Type B pancreatic cell (in vitro differentiated cells): ENCODE results near the gene SHISA5. TPM values are rescaled to one million over a fixed set of nuclear protein-coding genes. Genes with fewer than 3 reads are reported as not detected.
"Not testable (repeated sequence)": the region's sequence is repeated elsewhere in the genome, so short reads cannot be mapped to it uniquely, and the experiment has no call there.

Experiments
- DNase-seq: peaks from one replicate; pipeline ENCODE4 v3.0.0; 2021; ENCODE audit warnings: mixed read lengths; ENCODE audit not compliant: unreplicated experiment; ENCODE audit errors: extremely low spot score
- H3K27ac Mint-ChIP-seq: 2 replicates; pipeline ENCODE4 v1.8.0; 2021; ENCODE audit warnings: mild to moderate bottlenecking, mixed read lengths
- H3K27me3 Mint-ChIP-seq: 2 replicates; pipeline ENCODE4 v1.8.0; 2021; ENCODE audit warnings: mixed read lengths
- H3K36me3 Mint-ChIP-seq: 2 replicates; pipeline ENCODE4 v1.8.0; 2021; ENCODE audit warnings: mixed read lengths
- H3K4me1 Mint-ChIP-seq: one replicate; pipeline ENCODE4 v1.8.0; 2021; ENCODE audit warnings: mixed read lengths; ENCODE audit not compliant: unreplicated experiment
- H3K4me3 Mint-ChIP-seq: 2 replicates; pipeline ENCODE4 v1.8.0; 2021; ENCODE audit warnings: mild to moderate bottlenecking, mixed read lengths
- H3K9me3 Mint-ChIP-seq: 2 replicates; pipeline ENCODE4 v1.8.0; 2021; ENCODE audit warnings: mixed read lengths
- CTCF ChIP-seq: fragments of 200-600 bp; sonication (generic); conservative IDR thresholded peaks from 2 replicates; pipeline ENCODE4 v1.5.0; 2021; ENCODE audit warnings: antibody characterized with exemption, mild to moderate bottlenecking
- total RNA-seq: library from RNA; stranded (reverse); gene quantifications from 2 replicates; pipeline ENCODE4 v1.2.1, GENCODE V29; 2021; ENCODE audit warnings: low replicate concordance

Gene SHISA5
- total RNA-seq, 1 donor from 2014 or later, result 162 TPM

- Mint-ChIP-seq H3K36me3 (no peaks in the 10 kb centered on the region), H3K4me1 (peaks cover 6% of the 10 kb centered on the region), H3K9me3 (no peaks in the 10 kb centered on the region), H3K4me3 (no peak overlapping the region), H3K27me3 (no peaks in the 10 kb centered on the region), H3K27ac (no peak overlapping the region)
- TF ChIP-seq CTCF, result no peak
- no peak for DNase-seq
Observed at GRCh38 chr3:48478626-48479555, 25.1 kb downstream of the SHISA5 start.

- H3K27ac Mint-ChIP-seq, result no peak overlapping the region
- peaks cover 12% of the 10 kb centered on the region for H3K4me1 Mint-ChIP-seq
- no peak for DNase-seq
- no peaks in the 10 kb centered on the region for H3K27me3 Mint-ChIP-seq
- no peak for TF ChIP-seq CTCF
- no peak overlapping the region for H3K4me3 Mint-ChIP-seq
- no peaks in the 10 kb centered on the region for H3K9me3 Mint-ChIP-seq
- no peaks in the 10 kb centered on the region for H3K36me3 Mint-ChIP-seq
Observed at GRCh38 chr3:48477959-48478520, 25.9 kb downstream of the SHISA5 start.

- H3K27ac Mint-ChIP-seq, result no peak overlapping the region
- no peak for TF ChIP-seq CTCF
- no peaks in the 10 kb centered on the region for H3K9me3 Mint-ChIP-seq
- peaks cover 17% of the 10 kb centered on the region for H3K4me1 Mint-ChIP-seq
- peaks cover 4% of the 10 kb centered on the region for H3K36me3 Mint-ChIP-seq
- no peaks in the 10 kb centered on the region for H3K27me3 Mint-ChIP-seq
- H3K4me3 Mint-ChIP-seq, result no peak overlapping the region
- no peak for DNase-seq
Observed at GRCh38 chr3:48476426-48477053, 27.4 kb downstream of the SHISA5 start.

GRCh38 chr3:48475188-48475587 is 28.8 kb downstream of the SHISA5 start:
- H3K27ac Mint-ChIP-seq, result peak overlapping the region; percentile 79
- DNase-seq, result no peak
- H3K4me1 Mint-ChIP-seq, result peaks cover 17% of the 10 kb centered on the region
- no peak for TF ChIP-seq CTCF
- no peaks in the 10 kb centered on the region for H3K27me3 Mint-ChIP-seq
- H3K4me3 Mint-ChIP-seq, result no peak overlapping the region
- peaks cover 4% of the 10 kb centered on the region for H3K36me3 Mint-ChIP-seq
- H3K9me3 Mint-ChIP-seq, result no peaks in the 10 kb centered on the region

GRCh38 chr3:48474619-48475018 is 29.4 kb downstream of the SHISA5 start:
- DNase-seq, result no peak
- peak overlapping the region; percentile 79 for H3K27ac Mint-ChIP-seq

GRCh38 chr3:48474031-48474430 is 29.9 kb downstream of the SHISA5 start:
- H3K36me3 Mint-ChIP-seq, H3K9me3 Mint-ChIP-seq, H3K4me3 Mint-ChIP-seq, DNase-seq, H3K27me3 Mint-ChIP-seq: not testable (repeated sequence)
- peaks cover 22% of the 10 kb centered on the region for H3K4me1 Mint-ChIP-seq
- H3K27ac Mint-ChIP-seq, result peak overlapping the region; percentile 100

More at GRCh38 chr3:48474619-48475018, 29.4 kb downstream of the SHISA5 start:
- Mint-ChIP-seq H3K4me1 (peaks cover 22% of the 10 kb centered on the region), H3K4me3 (peak overlapping the region; percentile 40), H3K27me3 (no peaks in the 10 kb centered on the region), H3K36me3 (peaks cover 4% of the 10 kb centered on the region), H3K9me3 (no peaks in the 10 kb centered on the region)
- no peak for TF ChIP-seq CTCF
